Astrocyte (in vitro differentiated cells and primary cell): Measurements from ENCODE around the gene SLC27A3. TPM values are rescaled to one million over a fixed set of nuclear protein-coding genes. Genes with fewer than 3 reads are reported as not detected.
A peak's percentile ranks its signal among the peaks of the same experiment; 100 is the strongest.

Source experiments
- DNase-seq: peaks from one replicate; pipeline ENCODE4 v3.0.0-alpha.2; 2010; ENCODE audit warnings: low read depth
- FAIRE-seq: peaks from 2 replicates; lab custom pipeline; 2011; peaks lifted over from hg19 to GRCh38; lab: Jason Lieb, UNC
- H2AFZ ChIP-seq: 2 replicates; pipeline ENCODE4 v1.6.0; 2012; ENCODE audit warnings: low read depth, low read length, inconsistent platforms
- H3K27ac ChIP-seq: 2 replicates; pipeline ENCODE4 v1.5.1; 2011; ENCODE audit warnings: low read depth, low read length, inconsistent platforms
- H3K27me3 ChIP-seq: 2 replicates; pipeline ENCODE4 v1.6.0; 2011; ENCODE audit warnings: low read length, inconsistent platforms; ENCODE audit not compliant: insufficient read depth
- H3K36me3 ChIP-seq: 2 replicates; pipeline ENCODE4 v1.5.1; 2011; ENCODE audit warnings: low read length, inconsistent platforms; ENCODE audit not compliant: insufficient read depth
- H3K4me1 ChIP-seq: 2 replicates; pipeline ENCODE4 v1.5.1; 2011; ENCODE audit warnings: low read length, inconsistent platforms; ENCODE audit not compliant: insufficient read depth
- H3K4me2 ChIP-seq: 2 replicates; pipeline ENCODE4 v1.6.0; 2012; ENCODE audit warnings: low read length, inconsistent platforms
- H3K4me3 ChIP-seq: 2 replicates; pipeline ENCODE4 v1.5.1; 2011; ENCODE audit warnings: low read depth, mild to moderate bottlenecking, low read length, inconsistent platforms; ENCODE audit not compliant: insufficient read depth
- H3K79me2 ChIP-seq: 2 replicates; pipeline ENCODE4 v1.6.0; 2012; ENCODE audit warnings: mild to moderate bottlenecking, low read length, inconsistent platforms; ENCODE audit not compliant: insufficient read depth
- H3K9ac ChIP-seq: 2 replicates; pipeline ENCODE4 v1.6.0; 2012; ENCODE audit warnings: mild to moderate bottlenecking, low read length, inconsistent platforms
- H3K9me3 ChIP-seq: 2 replicates; pipeline ENCODE4 v1.5.1; 2012; ENCODE audit warnings: low read depth, mild to moderate bottlenecking, low read length, inconsistent platforms; ENCODE audit not compliant: insufficient read depth
- H4K20me1 ChIP-seq: 2 replicates; pipeline ENCODE4 v1.6.0; 2012; ENCODE audit warnings: low read length, inconsistent platforms; ENCODE audit not compliant: insufficient read depth
- H3K27ac Mint-ChIP-seq: one replicate; pipeline ENCODE4 v1.8.0; 2021; ENCODE audit warnings: mild to moderate bottlenecking, mixed read lengths; ENCODE audit not compliant: unreplicated experiment
- H3K27me3 Mint-ChIP-seq: one replicate; pipeline ENCODE4 v1.8.0; 2021; ENCODE audit warnings: low read depth, mixed read lengths; ENCODE audit not compliant: unreplicated experiment
- H3K36me3 Mint-ChIP-seq: one replicate; pipeline ENCODE4 v1.8.0; 2021; ENCODE audit warnings: low read depth, mixed read lengths; ENCODE audit not compliant: unreplicated experiment
- H3K4me1 Mint-ChIP-seq: one replicate; pipeline ENCODE4 v1.8.0; 2021; ENCODE audit warnings: low read depth, mixed read lengths; ENCODE audit not compliant: unreplicated experiment
- H3K4me3 Mint-ChIP-seq: one replicate; pipeline ENCODE4 v1.8.0; 2021; ENCODE audit warnings: mild to moderate bottlenecking, moderate library complexity, mixed read lengths; ENCODE audit not compliant: unreplicated experiment
- H3K9me3 Mint-ChIP-seq: one replicate; pipeline ENCODE4 v1.8.0; 2021; ENCODE audit warnings: mild to moderate bottlenecking, mixed read lengths; ENCODE audit not compliant: unreplicated experiment
- CTCF ChIP-seq: IDR thresholded peaks from 2 replicates; pipeline ENCODE4 v1.5.1; 2011; ENCODE audit warnings: low read depth, mild to moderate bottlenecking, inconsistent platforms, low read length, moderate library complexity; ENCODE audit not compliant: insufficient read depth
- EZH2 ChIP-seq: IDR thresholded peaks from 2 replicates; pipeline ENCODE4 v1.6.1; 2012; ENCODE audit warnings: mild to moderate bottlenecking, low read length, inconsistent platforms; ENCODE audit not compliant: insufficient read depth
- total RNA-seq: library from RNA; stranded (reverse); gene quantifications from 2 replicates; pipeline ENCODE4 v1.2.1, GENCODE V29; 2021

Gene SLC27A3
- total RNA-seq, 1 donor from 2014 or later, result 5.9 TPM

GRCh38 chr1:153728305-153729066 lies 46.7 kb upstream of the SLC27A3 start:
- Histone ChIP-seq H3K9me3 (no peaks in the 10 kb centered on the region), H3K9ac (peak overlapping the region; percentile 98), H3K4me1 (peaks cover 10% of the 10 kb centered on the region), H3K4me2 (peak overlapping the region; percentile 99), H3K36me3 (no peaks in the 10 kb centered on the region), H4K20me1 (no peaks in the 10 kb centered on the region), H3K79me2 (peaks cover 20% of the 10 kb centered on the region), H3K27ac (peak overlapping the region; percentile 89), H3K27me3 (no peaks in the 10 kb centered on the region), H2AFZ (peak overlapping the region; percentile 85), H3K4me3 (peak overlapping the region; percentile 81)
- Mint-ChIP-seq H3K9me3 (no peaks in the 10 kb centered on the region), H3K27ac (peak overlapping the region; percentile 97), H3K4me1 (peaks cover 8% of the 10 kb centered on the region), H3K27me3 (no peaks in the 10 kb centered on the region), H3K4me3 (peak overlapping the region; percentile 92), H3K36me3 (peaks cover 4% of the 10 kb centered on the region)
- DNase-seq (peak; percentile 39), FAIRE-seq (no peak)
- no peak for TF ChIP-seq CTCF
- no peak for TF ChIP-seq EZH2

- peaks cover 8% of the 10 kb centered on the region for H3K4me1 Mint-ChIP-seq
These were observed 44.7 kb upstream of the SLC27A3 start for GRCh38 chr1:153730468-153730988.

More at GRCh38 chr1:153730468-153730988, 44.7 kb upstream of the SLC27A3 start:
- Mint-ChIP-seq H3K9me3 (no peaks in the 10 kb centered on the region), H3K27me3 (no peaks in the 10 kb centered on the region), H3K36me3 (peaks cover 8% of the 10 kb centered on the region), H3K4me3 (no peak overlapping the region), H3K27ac (no peak overlapping the region)
- Histone ChIP-seq H3K27ac (no peak overlapping the region), H3K36me3 (no peaks in the 10 kb centered on the region), H4K20me1 (peaks cover 8% of the 10 kb centered on the region), H3K9me3 (no peaks in the 10 kb centered on the region), H3K79me2 (peaks cover 24% of the 10 kb centered on the region), H3K9ac (no peak overlapping the region), H3K4me1 (peaks cover 10% of the 10 kb centered on the region), H3K27me3 (no peaks in the 10 kb centered on the region), H2AFZ (no peak overlapping the region), H3K4me3 (no peak overlapping the region), H3K4me2 (peak overlapping the region; percentile 99)
- DNase-seq (no peak), FAIRE-seq (no peak)
- TF ChIP-seq CTCF (no peak), EZH2 (no peak)
